BJ (cell line): ENCODE data around the gene ACKR1. TPM values are rescaled to one million over a fixed set of nuclear protein-coding genes. Genes with fewer than 3 reads are reported as not detected.

Experiments used
- CTCF ChIA-PET: fragments of 350-600 bp; formaldehyde crosslinking; extraction: SDS; loops from one replicate; lab custom pipeline; 2021; ENCODE audit warnings: antibody characterized with exemption, inconsistent platforms; lab: Yijun Ruan, JAX
- POLR2A ChIA-PET: fragments of 300-600 bp; sonication (Branson Sonifier 250); formaldehyde crosslinking; extraction: SDS; loops from one replicate; lab custom pipeline; 2021; ENCODE audit warnings: antibody characterized with exemption; lab: Charles Lee
- DNase-seq: peaks from one replicate; pipeline ENCODE4 v3.0.0-alpha.2; 2011; ENCODE audit warnings: low read depth
- H3K27me3 ChIP-seq: 2 replicates; pipeline ENCODE4 v1.6.0; 2011; ENCODE audit warnings: low read length; ENCODE audit not compliant: control insufficient read depth, insufficient read depth
- H3K36me3 ChIP-seq: 2 replicates; pipeline ENCODE4 v1.5.1; 2011; ENCODE audit warnings: low read length; ENCODE audit not compliant: control insufficient read depth, insufficient read depth
- H3K4me3 ChIP-seq: 2 replicates; pipeline ENCODE4 v1.5.1; 2011; ENCODE audit warnings: low read depth, mild to moderate bottlenecking, control low read depth, low read length
- CTCF ChIP-seq: IDR thresholded peaks from 2 replicates; pipeline ENCODE4 v1.5.1; 2011; ENCODE audit warnings: low read depth, mild to moderate bottlenecking, control low read depth, inconsistent platforms, low read length, moderate library complexity; ENCODE audit not compliant: insufficient read depth
- polyA plus RNA-seq: library from polyadenylated mRNA; depleted of rRNA; stranded (reverse); fragments of >200 nt; gene quantifications from 2 replicates; pipeline ENCODE4 v1.2.3, GENCODE V29; 2011

ACKR1 gene
- polyA plus RNA-seq, 1 experiment: not detected

GRCh38 chr1:159218649-159219636 is 14.3 kb downstream of the ACKR1 start:
- Histone ChIP-seq H3K36me3 (no peaks in the 10 kb centered on the region), H3K27me3 (peaks cover 6% of the 10 kb centered on the region), H3K4me3 (no peak overlapping the region)
- no peak for DNase-seq
- ChIA-PET POLR2A (no interaction called here), CTCF (interaction anchor here (0.7 to 3.4 kb wide), 2 partner anchors 8 to 10 kb away, joined by 4 to 11 read pairs; no protein-coding TSS in a partner anchor)
- no peak for TF ChIP-seq CTCF

GRCh38 chr1:159222075-159222865 is 17.6 kb downstream of the ACKR1 start:
- POLR2A ChIA-PET: interaction anchor here (0.6 kb wide), 1 partner anchor 11 kb away, joined by 6 read pairs; no protein-coding TSS in a partner anchor
- no peak for DNase-seq
- H3K27me3 ChIP-seq: peaks cover 2% of the 10 kb centered on the region; the same call in 1 of the 2 replicates
- CTCF ChIA-PET: interaction anchor here (0.6 to 4.2 kb wide), 4 partner anchors 9 to 25 kb away, joined by 3 to 31 read pairs (median 7); no protein-coding TSS in a partner anchor
- H3K4me3 ChIP-seq: no peak overlapping the region
- no peak for TF ChIP-seq CTCF
- no peaks in the 10 kb centered on the region for H3K36me3 ChIP-seq

GRCh38 chr1:159223004-159223403 is 18.3 kb downstream of the ACKR1 start:
- ChIA-PET POLR2A (no interaction called here), CTCF (interaction anchor here (4.2 kb wide), 1 partner anchor 10 kb away, joined by 31 read pairs; no protein-coding TSS in a partner anchor)

GRCh38 chr1:159228554-159228953 is 23.9 kb downstream of the ACKR1 start:
- DNase-seq: no peak
- no peak for TF ChIP-seq CTCF
- ChIA-PET CTCF (interaction anchor here (1.2 to 2.7 kb wide), 4 partner anchors 10 to 67 kb away, joined by 3 to 17 read pairs (median 4); no protein-coding TSS in a partner anchor), POLR2A (no interaction called here)
- Histone ChIP-seq H3K27me3 (no peaks in the 10 kb centered on the region), H3K36me3 (no peaks in the 10 kb centered on the region), H3K4me3 (no peak overlapping the region)

More at GRCh38 chr1:159223004-159223403, 18.3 kb downstream of the ACKR1 start:
- no peak overlapping the region for H3K4me3 ChIP-seq
- no peak for TF ChIP-seq CTCF
- no peaks in the 10 kb centered on the region for H3K36me3 ChIP-seq
- H3K27me3 ChIP-seq: peaks cover 2% of the 10 kb centered on the region; the same call in 1 of the 2 replicates
- no peak for DNase-seq
